GM12891 (cell line): Measurements from ENCODE around the gene SEMA4A.

Source experiments
- PAX5 ChIP-seq: IDR thresholded peaks from 2 replicates; pipeline ENCODE4 v1.6.1; 2011; ENCODE audit warnings: low read length, moderate library complexity, mild to moderate bottlenecking; ENCODE audit not compliant: insufficient read depth, severe bottlenecking
- POLR2A ChIP-seq: IDR thresholded peaks from 2 replicates; pipeline ENCODE4 v1.6.1; 2011; ENCODE audit warnings: low read depth, low read length, control low read depth
- POLR2AphosphoS5 ChIP-seq: IDR thresholded peaks from 2 replicates; pipeline ENCODE4 v1.6.1; 2011; ENCODE audit warnings: low read depth, low read length, control low read depth
- POU2F2 ChIP-seq: IDR thresholded peaks from 2 replicates; pipeline ENCODE4 v1.6.1; 2011; ENCODE audit warnings: low read depth, mild to moderate bottlenecking, control low read depth, low read length, moderate library complexity
- TAF1 ChIP-seq: IDR thresholded peaks from 2 replicates; pipeline ENCODE4 v1.6.1; 2011; ENCODE audit warnings: low read depth, low read length, control low read depth

- no peak for TF ChIP-seq POLR2A
- no peak for TF ChIP-seq POLR2AphosphoS5
- no peak for TF ChIP-seq TAF1
- no peak for TF ChIP-seq PAX5
- TF ChIP-seq POU2F2 = no peak
These were observed 49.9 kb downstream of the SEMA4A start for GRCh38 chr1:156203331-156203730.
